Measurements from ENCODE around the gene ZNF688.

Gene ZNF688

GRCh38 chr16:30534368-30535105, 37.0 kb downstream of the ZNF688 start, which contains the start of gene ZNF747:
TSS of gene ZNF747 (minus strand) at chr16:30534858. CDS start at chr16:30534679, 179 bp downstream.
- ATAC-seq: peak; percentile 90
- TF ChIP-seq TSHZ2 (CRISPR knock-in tag; IDR thresholded peaks at IDR 0.05) (0 out of 2 replicates have a peak, but pooled peaks have one; percentile 24), GLIS3 (CRISPR knock-in tag; IDR thresholded peaks at IDR 0.05) (no peak)

GRCh38 chr16:30533748-30534367, 37.7 kb downstream of the ZNF688 start:
- ATAC-seq: peak; percentile 13
- TF ChIP-seq POU6F1 (CRISPR knock-in tag; IDR thresholded peaks at IDR 0.05; ENCODE audit: borderline replicate concordance, low read depth) (no peak), SNAI2 (CRISPR knock-in tag; IDR thresholded peaks at IDR 0.05) (no peak), TSHZ2 (CRISPR knock-in tag; IDR thresholded peaks at IDR 0.05) (no peak), CSDC2 (CRISPR knock-in tag; IDR thresholded peaks at IDR 0.05) (no peak), GLIS3 (CRISPR knock-in tag; IDR thresholded peaks at IDR 0.05) (no peak), ISL1 (CRISPR knock-in tag; IDR thresholded peaks at IDR 0.05) (no peak), RARB (CRISPR knock-in tag; IDR thresholded peaks at IDR 0.05) (no peak), TCF4 (CRISPR knock-in tag; IDR thresholded peaks at IDR 0.05; ENCODE audit: borderline replicate concordance) (no peak), ZNF70 (CRISPR knock-in tag; IDR thresholded peaks at IDR 0.05) (no peak), ESRRG (CRISPR knock-in tag; IDR thresholded peaks at IDR 0.05) (no peak), CSRNP3 (CRISPR knock-in tag; IDR thresholded peaks at IDR 0.05) (no peak)
- TF ChIP-seq, protein P1, sequence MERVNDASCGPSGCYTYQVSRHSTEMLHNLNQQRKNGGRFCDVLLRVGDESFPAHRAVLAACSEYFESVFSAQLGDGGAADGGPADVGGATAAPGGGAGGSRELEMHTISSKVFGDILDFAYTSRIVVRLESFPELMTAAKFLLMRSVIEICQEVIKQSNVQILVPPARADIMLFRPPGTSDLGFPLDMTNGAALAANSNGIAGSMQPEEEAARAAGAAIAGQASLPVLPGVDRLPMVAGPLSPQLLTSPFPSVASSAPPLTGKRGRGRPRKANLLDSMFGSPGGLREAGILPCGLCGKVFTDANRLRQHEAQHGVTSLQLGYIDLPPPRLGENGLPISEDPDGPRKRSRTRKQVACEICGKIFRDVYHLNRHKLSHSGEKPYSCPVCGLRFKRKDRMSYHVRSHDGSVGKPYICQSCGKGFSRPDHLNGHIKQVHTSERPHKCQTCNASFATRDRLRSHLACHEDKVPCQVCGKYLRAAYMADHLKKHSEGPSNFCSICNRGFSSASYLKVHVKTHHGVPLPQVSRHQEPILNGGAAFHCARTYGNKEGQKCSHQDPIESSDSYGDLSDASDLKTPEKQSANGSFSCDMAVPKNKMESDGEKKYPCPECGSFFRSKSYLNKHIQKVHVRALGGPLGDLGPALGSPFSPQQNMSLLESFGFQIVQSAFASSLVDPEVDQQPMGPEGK (CRISPR knock-in tag; IDR thresholded peaks at IDR 0.05; ENCODE audit: borderline replicate concordance): no peak
- TF ChIP-seq, protein P2, sequence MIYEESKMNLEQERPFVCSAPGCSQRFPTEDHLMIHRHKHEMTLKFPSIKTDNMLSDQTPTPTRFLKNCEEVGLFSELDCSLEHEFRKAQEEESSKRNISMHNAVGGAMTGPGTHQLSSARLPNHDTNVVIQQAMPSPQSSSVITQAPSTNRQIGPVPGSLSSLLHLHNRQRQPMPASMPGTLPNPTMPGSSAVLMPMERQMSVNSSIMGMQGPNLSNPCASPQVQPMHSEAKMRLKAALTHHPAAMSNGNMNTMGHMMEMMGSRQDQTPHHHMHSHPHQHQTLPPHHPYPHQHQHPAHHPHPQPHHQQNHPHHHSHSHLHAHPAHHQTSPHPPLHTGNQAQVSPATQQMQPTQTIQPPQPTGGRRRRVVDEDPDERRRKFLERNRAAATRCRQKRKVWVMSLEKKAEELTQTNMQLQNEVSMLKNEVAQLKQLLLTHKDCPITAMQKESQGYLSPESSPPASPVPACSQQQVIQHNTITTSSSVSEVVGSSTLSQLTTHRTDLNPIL (CRISPR knock-in tag; IDR thresholded peaks at IDR 0.05; ENCODE audit: low read depth): no peak

GRCh38 chr16:30533146-30533522, 38.4 kb downstream of the ZNF688 start:
- ATAC-seq: no peak
- TF ChIP-seq CSRNP3 (CRISPR knock-in tag; IDR thresholded peaks at IDR 0.05) (no peak), ZFP3 (CRISPR knock-in tag; IDR thresholded peaks at IDR 0.05) (no peak), ZNF8 (CRISPR knock-in tag; IDR thresholded peaks at IDR 0.05) (no peak), ISL1 (CRISPR knock-in tag; IDR thresholded peaks at IDR 0.05) (no peak), GLIS3 (CRISPR knock-in tag; IDR thresholded peaks at IDR 0.05) (no peak), ARNTL (CRISPR knock-in tag; IDR thresholded peaks at IDR 0.05; ENCODE audit: borderline replicate concordance, low read depth) (no peak), POU6F1 (CRISPR knock-in tag; IDR thresholded peaks at IDR 0.05; ENCODE audit: borderline replicate concordance, low read depth) (no peak), RARB (CRISPR knock-in tag; IDR thresholded peaks at IDR 0.05) (no peak)
- TF ChIP-seq, protein P1 (CRISPR knock-in tag; IDR thresholded peaks at IDR 0.05; ENCODE audit: borderline replicate concordance): no peak
